K562 (cell line): ENCODE measurements around the gene FTL. TPM values are rescaled to one million over a fixed set of nuclear protein-coding genes. Genes with fewer than 3 reads are reported as not detected.
A peak's percentile ranks its signal among the peaks of the same experiment; 100 is the strongest.

Source experiments
- BMI1 ChIP-seq: fragments of 150-350 bp; IDR thresholded peaks from 2 replicates; pipeline ENCODE4 v1.6.1; 2014; ENCODE audit warnings: low read length
- ELF2 ChIP-seq: fragments of 250-450 bp; sonication (Bioruptor Pico); IDR thresholded peaks from 2 replicates; pipeline ENCODE4 v1.5.0; 2021; ENCODE audit warnings: mild to moderate bottlenecking
- ETV5 ChIP-seq: sonication (generic); formaldehyde crosslinking; IDR thresholded peaks from 2 replicates; pipeline ENCODE4 v1.4.0; 2020; ENCODE audit warnings: low read depth, mild to moderate bottlenecking, missing genetic modification reagents
- ETV6 ChIP-seq, 3 experiments: fragments of 150-350 bp in 1 of 3; sonication (generic) in 1 of 3; formaldehyde crosslinking in 1 of 3; IDR thresholded peaks; 2 replicates each; pipeline versions ENCODE4 v1.6.1 to v1.8.0; 2014 to 2022; ENCODE audit warnings: borderline replicate concordance in 2 of 3, low read depth in 2 of 3, antibody characterized with exemption in 1 of 3, low read length in 1 of 3, mild to moderate bottlenecking in 1 of 3, missing genetic modification reagents in 1 of 3
- FOSL1 ChIP-seq: fragments of 200-800 bp; sonication (Bioruptor generic); conservative IDR thresholded peaks from 2 replicates; pipeline ENCODE4 v1.6.1; 2016; ENCODE audit warnings: missing genetic modification characterization, missing compliant biosample characterization
- GABPB2 ChIP-seq: fragments of 250-450 bp; sonication (Bioruptor Pico); conservative IDR thresholded peaks from 2 replicates; pipeline ENCODE4 v1.5.1; 2021; ENCODE audit warnings: mild to moderate bottlenecking
- GTF2A2 ChIP-seq: IDR thresholded peaks from 2 replicates; pipeline ENCODE4 v1.6.1; 2016; ENCODE audit warnings: mild to moderate bottlenecking, missing genetic modification characterization, missing compliant biosample characterization
- LEF1 ChIP-seq: fragments of 450-650 bp; IDR thresholded peaks from 2 replicates; pipeline ENCODE4 v1.6.1; 2016; ENCODE audit warnings: mild to moderate bottlenecking
- MAZ ChIP-seq, 2 experiments: fragments of 450-650 bp in 1 of 2; sonication (generic) in 1 of 2; formaldehyde crosslinking; IDR thresholded peaks in 1 of 2; conservative IDR thresholded peaks in 1 of 2; 2 replicates each; pipeline versions ENCODE4 v1.4.0 to v1.5.0; 2020; ENCODE audit warnings: mild to moderate bottlenecking in 1 of 2, missing genetic modification reagents in 1 of 2
- MTF1 ChIP-seq: fragments of 250-450 bp; sonication (Bioruptor Pico); IDR thresholded peaks from 2 replicates; pipeline ENCODE4 v1.9.0; 2021; ENCODE audit warnings: moderate library complexity, mild to moderate bottlenecking, inconsistent platforms, borderline replicate concordance
- NUFIP1 ChIP-seq: fragments of 450-650 bp; IDR thresholded peaks from 2 replicates; pipeline ENCODE4 v1.6.1; 2018; ENCODE audit not compliant: partially characterized antibody
- PCBP2 ChIP-seq: fragments of 200-400 bp; formaldehyde crosslinking; IDR thresholded peaks from 2 replicates; pipeline ENCODE4 v1.6.1; 2018; ENCODE audit warnings: low read length, low read depth, mild to moderate bottlenecking, moderate library complexity; ENCODE audit not compliant: poor library complexity, severe bottlenecking
- POLR2AphosphoS5 ChIP-seq: IDR thresholded peaks from 2 replicates; pipeline ENCODE4 v1.6.1; 2011; ENCODE audit warnings: mild to moderate bottlenecking, low read depth, low read length, moderate library complexity; ENCODE audit not compliant: control insufficient read depth, insufficient read depth
- POLR3G ChIP-seq: IDR thresholded peaks from 2 replicates; pipeline ENCODE4 v1.6.1; 2011; ENCODE audit not compliant: insufficient read length, insufficient replicate concordance; ENCODE audit errors: extremely low read depth
- SMARCC2 ChIP-seq: fragments of 450-650 bp; IDR thresholded peaks from 2 replicates; pipeline ENCODE4 v1.6.1; 2017; ENCODE audit warnings: antibody characterized with exemption, moderate library complexity, mild to moderate bottlenecking, low read depth
- TOE1 ChIP-seq, 2 experiments: fragments of 450-650 bp in 1 of 2; sonication (generic) in 1 of 2; formaldehyde crosslinking in 1 of 2; IDR thresholded peaks; 2 replicates each; pipeline versions ENCODE4 v1.7.1 to v1.8.0; 2016 to 2022; ENCODE audit warnings: borderline replicate concordance in 2 of 2, mild to moderate bottlenecking in 2 of 2, antibody characterized with exemption in 1 of 2, inconsistent platforms in 1 of 2, low read depth in 1 of 2, missing genetic modification reagents in 1 of 2, moderate library complexity in 1 of 2
- TRIM28 ChIP-seq: fragments of 450-650 bp; IDR thresholded peaks from 2 replicates; pipeline ENCODE4 v1.6.1; 2017
- ZNF197 ChIP-seq: fragments of 200-800 bp; sonication (Bioruptor generic); IDR thresholded peaks from 2 replicates; pipeline ENCODE4 v1.6.1; 2016; ENCODE audit warnings: low read depth, missing genetic modification characterization, missing compliant biosample characterization
- ZNF561 ChIP-seq: fragments of 450-650 bp; formaldehyde crosslinking; conservative IDR thresholded peaks from 2 replicates; pipeline ENCODE4 v1.4.0; 2020; ENCODE audit warnings: mild to moderate bottlenecking, moderate library complexity
- ZNF77 ChIP-seq: fragments of 250-450 bp; sonication (Bioruptor Pico); IDR thresholded peaks from 2 replicates; pipeline ENCODE4 v1.5.0; 2020
- polyA plus RNA-seq, 8 experiments: library from polyadenylated mRNA; depleted of rRNA in 4 of 8; stranded (reverse) in 5 of 8; unstranded in 3 of 8; fragments of >200 nt; fragmentation: Nextera tagmentation in 2 of 8; fragmentation: Illumina TruSeq in 1 of 8; extraction: Ambion mirVana in 2 of 8; extraction: Trizol in 1 of 8; gene quantifications; 2 replicates each; pipeline versions ENCODE4 v1.2.1 to v1.2.3, GENCODE V29; 2011 to 2014; ENCODE audit warnings: inconsistent platforms in 1 of 8, missing spikeins in 1 of 8
- total RNA-seq, 7 experiments: library from RNA; depleted of rRNA in 6 of 7; stranded (reverse); fragments of >200 nt in 6 of 7; fragmentation: Illumina TruSeq in 2 of 7; extraction: Trizol in 2 of 7; gene quantifications; 2 replicates each; pipeline versions ENCODE4 v1.2.1 to v1.2.3, GENCODE V29; 2011 to 2021; ENCODE audit warnings: low replicate concordance in 1 of 7
- TF ChIP-seq, protein P1 (sequence below): fragments of 250-450 bp; sonication (Bioruptor Pico); IDR thresholded peaks from 2 replicates; pipeline ENCODE4 v1.4.0; 2020; ENCODE audit warnings: mild to moderate bottlenecking, moderate library complexity
- TF ChIP-seq, protein P2 (sequence below): fragments of 250-450 bp; sonication (Bioruptor Pico); IDR thresholded peaks from 2 replicates; pipeline ENCODE4 v1.4.0; 2020; ENCODE audit warnings: mild to moderate bottlenecking, moderate library complexity

FTL gene
- total and polyA plus RNA-seq, 9 of the 15 experiments (the other 6 are each of a cell fraction or from before 2014, with no cell fraction given) = 1,231 to 27,415 (median 3,965) TPM

DNA sequence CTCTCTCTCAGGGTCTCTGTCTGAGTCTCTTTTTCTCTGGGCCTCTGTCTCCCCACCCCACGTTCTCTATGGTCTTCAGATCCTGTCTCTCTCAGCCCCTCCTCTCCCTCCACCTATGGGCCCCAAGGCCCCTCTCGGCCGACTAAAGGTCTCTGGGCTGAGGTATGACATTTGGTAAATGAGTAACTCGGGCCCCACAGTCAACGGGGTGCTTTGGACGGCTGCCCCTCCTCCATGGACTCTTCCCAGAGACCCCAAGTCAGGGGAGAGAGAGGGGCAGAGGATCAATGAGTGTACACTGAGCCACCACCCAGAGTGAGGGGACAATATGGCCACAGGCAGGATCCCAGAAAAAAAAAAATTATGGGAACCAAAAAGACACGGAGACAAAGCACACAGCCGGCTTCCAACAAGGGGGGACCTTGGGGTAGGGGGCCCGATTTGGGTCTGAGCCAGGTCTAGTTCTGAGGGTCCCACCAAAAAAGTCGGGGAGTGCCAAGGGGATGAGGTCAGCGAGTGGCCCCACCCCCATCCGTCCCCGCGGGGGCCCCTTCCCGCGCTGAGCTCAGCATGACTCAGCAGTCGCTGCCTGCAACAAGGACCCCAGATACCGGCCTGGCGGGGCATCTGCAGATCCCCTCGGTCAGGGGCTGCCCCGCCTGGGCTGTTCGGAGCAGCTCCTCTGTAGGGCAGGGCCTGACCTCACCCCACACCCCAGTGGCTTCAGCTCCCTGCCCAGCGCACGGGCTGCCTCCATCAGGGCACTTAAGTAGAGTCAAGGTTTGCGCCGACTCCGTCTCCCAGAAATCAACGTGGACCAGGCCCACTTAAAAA lies 1.5 kb upstream of the FTL start (continued):
- TF ChIP-seq MAZ (CRISPR knock-in tag; conservative IDR thresholded peaks at IDR 0.05 in 1 of 2, IDR thresholded peaks at IDR 0.05 in 1 of 2) (peak; percentile 97 to 98), POLR3G (no peak), ZNF197 (peak; percentile 83), NUFIP1 (no peak), TOE1 (IDR thresholded peaks at IDR 0.05; ENCODE audit: borderline replicate concordance) (peak; percentile 45; the same call in 1 of the 2 replicates), TOE1 (CRISPR knock-in tag; IDR thresholded peaks at IDR 0.05; ENCODE audit: borderline replicate concordance, low read depth) (no peak), FOSL1 (tag) (peak; percentile 97), ETV6 (IDR thresholded peaks at IDR 0.05; ENCODE audit: borderline replicate concordance in 1 of 2, low read depth in 2 of 2, low read length in 1 of 2) (no peak), ETV6 (CRISPR knock-in tag; IDR thresholded peaks at IDR 0.05; ENCODE audit: borderline replicate concordance) (no peak), GTF2A2 (tag) (0 out of 2 replicates have a peak, but pooled peaks have one; percentile 42), BMI1 (no peak), ELF2 (CRISPR knock-in tag) (peak; percentile 29; the same call in 1 of the 2 replicates), ETV5 (CRISPR knock-in tag) (no peak; the same call in 1 of the 2 replicates), PCBP2 (no peak), LEF1 (peak; percentile 71), POLR2AphosphoS5 (peak; percentile 47), ZNF561 (no peak; the same call in none of the 2 replicates), SMARCC2 (peak; percentile 87), GABPB2 (CRISPR knock-in tag) (no peak), ZNF77 (CRISPR knock-in tag) (no peak), MTF1 (CRISPR knock-in tag) (no peak), TRIM28 (peak; percentile 56; the same call in 1 of the 2 replicates)
- TF ChIP-seq, protein P1, sequence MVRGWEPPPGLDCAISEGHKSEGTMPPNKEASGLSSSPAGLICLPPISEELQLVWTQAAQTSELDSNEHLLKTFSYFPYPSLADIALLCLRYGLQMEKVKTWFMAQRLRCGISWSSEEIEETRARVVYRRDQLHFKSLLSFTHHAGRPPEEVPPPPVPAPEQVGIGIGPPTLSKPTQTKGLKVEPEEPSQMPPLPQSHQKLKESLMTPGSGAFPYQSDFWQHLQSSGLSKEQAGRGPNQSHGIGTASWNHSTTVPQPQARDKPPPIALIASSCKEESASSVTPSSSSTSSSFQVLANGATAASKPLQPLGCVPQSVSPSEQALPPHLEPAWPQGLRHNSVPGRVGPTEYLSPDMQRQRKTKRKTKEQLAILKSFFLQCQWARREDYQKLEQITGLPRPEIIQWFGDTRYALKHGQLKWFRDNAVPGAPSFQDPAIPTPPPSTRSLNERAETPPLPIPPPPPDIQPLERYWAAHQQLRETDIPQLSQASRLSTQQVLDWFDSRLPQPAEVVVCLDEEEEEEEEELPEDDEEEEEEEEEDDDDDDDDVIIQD (CRISPR knock-in tag) = peak; percentile 26; the same call in 1 of the 2 replicates
- TF ChIP-seq, protein P2, sequence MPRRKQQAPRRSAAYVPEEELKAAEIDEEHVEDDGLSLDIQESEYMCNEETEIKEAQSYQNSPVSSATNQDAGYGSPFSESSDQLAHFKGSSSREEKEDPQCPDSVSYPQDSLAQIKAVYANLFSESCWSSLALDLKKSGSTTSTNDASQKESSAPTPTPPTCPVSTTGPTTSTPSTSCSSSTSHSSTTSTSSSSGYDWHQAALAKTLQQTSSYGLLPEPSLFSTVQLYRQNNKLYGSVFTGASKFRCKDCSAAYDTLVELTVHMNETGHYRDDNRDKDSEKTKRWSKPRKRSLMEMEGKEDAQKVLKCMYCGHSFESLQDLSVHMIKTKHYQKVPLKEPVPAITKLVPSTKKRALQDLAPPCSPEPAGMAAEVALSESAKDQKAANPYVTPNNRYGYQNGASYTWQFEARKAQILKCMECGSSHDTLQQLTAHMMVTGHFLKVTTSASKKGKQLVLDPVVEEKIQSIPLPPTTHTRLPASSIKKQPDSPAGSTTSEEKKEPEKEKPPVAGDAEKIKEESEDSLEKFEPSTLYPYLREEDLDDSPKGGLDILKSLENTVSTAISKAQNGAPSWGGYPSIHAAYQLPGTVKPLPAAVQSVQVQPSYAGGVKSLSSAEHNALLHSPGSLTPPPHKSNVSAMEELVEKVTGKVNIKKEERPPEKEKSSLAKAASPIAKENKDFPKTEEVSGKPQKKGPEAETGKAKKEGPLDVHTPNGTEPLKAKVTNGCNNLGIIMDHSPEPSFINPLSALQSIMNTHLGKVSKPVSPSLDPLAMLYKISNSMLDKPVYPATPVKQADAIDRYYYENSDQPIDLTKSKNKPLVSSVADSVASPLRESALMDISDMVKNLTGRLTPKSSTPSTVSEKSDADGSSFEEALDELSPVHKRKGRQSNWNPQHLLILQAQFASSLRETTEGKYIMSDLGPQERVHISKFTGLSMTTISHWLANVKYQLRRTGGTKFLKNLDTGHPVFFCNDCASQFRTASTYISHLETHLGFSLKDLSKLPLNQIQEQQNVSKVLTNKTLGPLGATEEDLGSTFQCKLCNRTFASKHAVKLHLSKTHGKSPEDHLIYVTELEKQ (CRISPR knock-in tag) = 0 out of 2 replicates have a peak, but pooled peaks have one; percentile 72
